Choroid plexus epithelial cell (primary cell): ENCODE results near the gene CASZ1.

Experiments
- DNase-seq: peaks from one replicate; pipeline ENCODE4 v3.0.0-alpha.2; 2010; ENCODE audit warnings: low read depth
- H3K4me3 ChIP-seq: 2 replicates; pipeline ENCODE4 v1.5.1; 2011; ENCODE audit warnings: low read depth, mild to moderate bottlenecking, control low read depth, low read length, moderate library complexity
- TF ChIP-seq, protein P1 (sequence below): conservative IDR thresholded peaks from 2 replicates; pipeline ENCODE4 v1.5.1; 2011; ENCODE audit warnings: low read depth, mild to moderate bottlenecking, control low read depth, inconsistent platforms, low read length, moderate library complexity

CASZ1 gene

DNA sequence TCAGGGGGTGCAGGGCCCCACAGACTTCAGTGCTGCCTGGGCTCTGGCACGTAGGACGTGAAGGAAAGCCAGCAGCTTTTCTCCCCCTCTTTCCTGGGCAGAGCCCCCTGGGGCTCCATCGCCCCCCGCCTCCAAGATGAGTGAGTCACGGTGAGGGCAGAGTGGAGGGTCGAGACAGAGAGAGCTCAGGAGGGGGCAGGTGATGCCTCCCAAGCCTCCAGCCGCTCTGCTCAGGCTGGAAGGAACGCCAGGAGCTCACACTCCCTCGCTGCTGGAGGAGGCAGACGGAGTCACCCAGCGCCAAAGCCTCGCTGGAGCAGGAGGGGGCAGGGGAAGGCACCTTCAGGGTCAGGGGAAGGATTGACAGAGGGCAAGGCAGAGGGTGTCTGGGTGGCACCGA, 119.5 kb downstream of the CASZ1 start:
- no peak overlapping the region for H3K4me3 ChIP-seq
- DNase-seq, result no peak
- TF ChIP-seq, protein P1, sequence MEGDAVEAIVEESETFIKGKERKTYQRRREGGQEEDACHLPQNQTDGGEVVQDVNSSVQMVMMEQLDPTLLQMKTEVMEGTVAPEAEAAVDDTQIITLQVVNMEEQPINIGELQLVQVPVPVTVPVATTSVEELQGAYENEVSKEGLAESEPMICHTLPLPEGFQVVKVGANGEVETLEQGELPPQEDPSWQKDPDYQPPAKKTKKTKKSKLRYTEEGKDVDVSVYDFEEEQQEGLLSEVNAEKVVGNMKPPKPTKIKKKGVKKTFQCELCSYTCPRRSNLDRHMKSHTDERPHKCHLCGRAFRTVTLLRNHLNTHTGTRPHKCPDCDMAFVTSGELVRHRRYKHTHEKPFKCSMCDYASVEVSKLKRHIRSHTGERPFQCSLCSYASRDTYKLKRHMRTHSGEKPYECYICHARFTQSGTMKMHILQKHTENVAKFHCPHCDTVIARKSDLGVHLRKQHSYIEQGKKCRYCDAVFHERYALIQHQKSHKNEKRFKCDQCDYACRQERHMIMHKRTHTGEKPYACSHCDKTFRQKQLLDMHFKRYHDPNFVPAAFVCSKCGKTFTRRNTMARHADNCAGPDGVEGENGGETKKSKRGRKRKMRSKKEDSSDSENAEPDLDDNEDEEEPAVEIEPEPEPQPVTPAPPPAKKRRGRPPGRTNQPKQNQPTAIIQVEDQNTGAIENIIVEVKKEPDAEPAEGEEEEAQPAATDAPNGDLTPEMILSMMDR, result no peak

DNA sequence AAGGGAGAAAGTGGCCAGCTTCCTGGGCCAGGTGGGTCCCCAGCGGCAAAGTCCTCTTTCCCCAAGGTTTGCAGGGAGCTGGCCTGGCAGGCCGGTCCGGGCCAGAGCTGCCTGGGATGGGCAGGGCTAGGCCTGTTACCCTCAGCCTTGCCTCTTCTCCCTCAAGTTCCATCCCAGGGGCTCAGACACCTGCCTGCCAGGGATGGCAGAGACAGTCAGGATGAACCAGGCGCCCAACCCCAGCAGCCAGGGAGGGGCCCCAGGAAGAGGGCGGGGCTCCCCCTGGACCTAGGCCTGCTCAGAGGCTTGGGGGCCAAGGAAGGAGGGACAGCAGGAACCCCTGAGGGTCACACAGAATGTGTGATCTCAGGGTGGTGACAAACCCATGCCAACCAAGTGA, 120.6 kb downstream of the CASZ1 start:
- DNase-seq, result no peak
- no peak overlapping the region for H3K4me3 ChIP-seq
- TF ChIP-seq, protein P1, result no peak

DNA sequence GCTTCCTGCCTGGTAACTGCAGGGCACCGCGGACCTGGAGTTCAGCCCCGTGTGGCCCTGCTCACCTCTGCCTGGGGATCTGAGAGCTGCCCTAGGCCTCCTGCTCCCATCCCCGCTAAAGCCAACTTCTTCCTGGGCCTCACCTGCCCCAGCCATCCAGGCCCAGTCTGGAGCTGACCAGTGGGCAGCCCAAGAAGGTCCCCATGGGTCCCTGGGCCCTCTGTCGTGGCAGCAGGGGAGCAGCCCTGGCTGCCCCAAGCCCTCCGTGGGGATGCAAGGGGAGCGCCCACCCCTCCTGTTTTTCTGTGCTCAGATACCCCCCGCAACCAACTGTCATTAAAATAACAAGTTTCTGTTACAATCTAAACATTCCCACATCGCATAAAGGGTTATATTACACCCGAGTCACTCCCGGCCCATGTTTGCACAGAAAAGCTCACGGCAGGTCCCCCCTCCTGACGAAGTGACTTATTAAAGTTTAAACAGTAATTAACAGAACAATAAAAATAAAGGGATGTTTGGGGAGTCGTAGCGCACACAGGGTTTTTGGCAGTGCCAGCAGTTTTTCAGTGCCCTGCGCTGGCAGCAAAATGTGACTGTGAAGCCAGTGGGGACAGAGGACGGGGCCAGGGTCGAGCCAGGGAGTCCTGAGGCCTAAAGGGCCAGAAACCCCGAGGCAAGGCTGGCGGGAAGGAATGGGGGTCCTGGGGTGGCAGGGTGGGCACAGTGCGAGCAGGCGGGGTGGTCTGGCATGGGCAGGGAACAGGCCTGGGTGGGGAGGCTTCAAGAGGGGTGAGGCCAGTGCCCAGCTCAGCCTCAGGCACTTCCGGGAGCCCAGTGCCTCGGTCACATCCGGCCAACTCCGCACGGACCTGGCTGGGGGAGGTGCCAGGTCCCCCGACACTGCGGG, 121.5 kb downstream of the CASZ1 start:
- DNase-seq, result no peak
- H3K4me3 ChIP-seq, result no peak overlapping the region
- TF ChIP-seq, protein P1, result no peak

DNA sequence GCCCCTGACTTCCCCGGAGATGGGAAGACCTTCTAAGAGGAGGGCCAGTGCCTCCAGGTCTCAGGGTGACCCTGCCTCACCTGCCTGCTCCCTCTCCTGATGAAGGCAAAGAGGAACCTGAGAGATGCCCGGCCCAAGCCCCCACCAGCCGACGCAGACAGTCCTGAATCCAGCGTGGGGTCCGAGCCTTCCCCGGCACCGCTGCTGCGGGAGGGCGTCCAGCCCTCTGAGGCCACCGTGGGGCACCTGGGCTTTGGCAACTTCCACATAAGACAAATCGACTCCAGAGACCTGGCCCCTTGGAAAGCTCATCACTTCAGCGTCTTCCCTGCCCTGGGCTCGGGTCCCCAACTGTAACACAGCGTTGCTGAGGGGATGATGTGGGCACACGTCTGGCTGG, 122.2 kb downstream of the CASZ1 start:
- DNase-seq, result no peak
- TF ChIP-seq, protein P1, result no peak
- no peak overlapping the region for H3K4me3 ChIP-seq

DNA sequence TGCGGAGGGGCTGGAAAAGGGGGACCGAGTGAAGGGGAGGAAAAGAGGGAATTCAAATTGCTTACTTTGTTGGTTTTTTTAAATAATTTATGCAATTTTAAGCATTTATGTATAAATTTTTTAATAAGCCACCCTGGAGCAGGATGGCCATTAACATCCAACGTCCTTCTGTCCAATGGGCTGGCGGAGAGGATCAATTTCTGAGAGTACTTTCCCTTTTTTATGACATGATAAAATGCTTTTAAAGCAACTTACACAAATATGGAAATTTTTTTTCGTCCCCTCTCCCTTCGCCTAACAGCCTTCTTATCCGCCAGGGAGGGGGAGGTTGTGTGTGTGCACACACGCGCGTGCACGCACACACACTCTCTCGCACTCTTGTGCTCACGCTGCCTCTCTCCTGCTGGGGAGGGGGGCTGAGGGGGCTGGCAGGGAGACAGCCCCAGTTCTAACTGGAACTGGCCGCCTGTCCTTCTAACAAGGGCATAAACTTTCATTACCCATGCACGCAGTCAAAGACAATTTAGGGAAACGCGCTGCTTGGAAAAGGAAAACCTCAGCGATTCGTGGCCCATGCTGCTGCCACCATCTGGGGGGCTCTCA, 123.2 kb downstream of the CASZ1 start:
- TF ChIP-seq, protein P1, result no peak
- no peak overlapping the region for H3K4me3 ChIP-seq
- no peak for DNase-seq

DNA sequence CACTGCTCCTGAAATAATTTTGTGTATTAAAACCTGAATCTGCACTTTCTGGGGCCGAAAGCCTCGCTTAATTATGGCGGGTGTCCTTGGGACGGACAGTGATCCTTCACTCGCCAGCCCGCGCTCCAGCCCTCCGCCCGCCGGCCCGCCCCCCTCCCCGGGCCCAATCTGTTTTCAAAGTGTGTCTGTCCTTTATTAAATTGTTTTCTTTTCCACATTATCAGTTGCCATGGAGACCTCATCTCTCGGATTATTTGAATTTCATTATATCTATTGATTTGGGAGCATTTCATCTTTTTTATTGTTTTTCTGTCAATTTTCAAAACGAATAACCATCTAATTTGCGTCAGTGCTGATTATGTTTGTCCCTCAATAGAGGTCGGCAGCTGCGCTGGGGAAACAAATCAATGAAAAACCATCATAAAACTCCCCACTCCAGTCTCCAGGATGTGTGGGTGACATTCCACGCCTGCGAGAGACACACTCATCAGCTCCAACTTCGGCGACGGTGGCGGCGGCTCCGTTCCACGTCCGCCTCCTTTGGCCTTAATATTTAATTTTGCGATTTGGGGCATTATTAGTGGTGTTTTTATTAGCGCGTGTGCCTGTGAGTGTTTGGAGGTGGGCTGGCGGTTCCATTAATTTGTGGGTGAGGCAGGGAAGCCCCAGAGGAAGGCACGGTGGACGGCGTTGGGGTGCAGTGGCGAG, 123.9 kb downstream of the CASZ1 start:
- TF ChIP-seq, protein P1, result no peak
- DNase-seq, result no peak
- no peak overlapping the region for H3K4me3 ChIP-seq
